ENCODE data around the gene SMOC1.

DNA sequence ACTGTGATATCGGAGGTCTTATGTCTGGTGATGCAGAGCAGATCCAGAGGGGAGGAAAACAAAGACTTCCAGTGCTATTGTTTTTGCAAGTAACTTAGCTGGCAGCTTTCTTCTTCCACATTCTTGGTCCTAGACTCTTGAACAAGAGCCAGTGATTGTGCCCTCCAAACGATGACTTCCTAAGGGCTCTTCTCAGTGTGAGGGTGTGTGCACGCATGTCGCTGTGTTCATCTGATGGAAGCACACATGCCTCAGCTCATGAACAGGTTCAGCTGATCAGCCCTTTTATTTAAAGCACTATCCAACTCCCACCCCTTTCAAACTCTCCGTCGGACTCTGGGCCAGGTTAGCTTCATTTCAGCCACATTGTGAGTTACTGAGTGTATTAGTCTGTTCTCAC, 59.5 kb downstream of the SMOC1 start:
- TF ChIP-seq CTCF (IDR thresholded peaks at IDR 0.05) = no peak
- TF ChIP-seq POLR2A (IDR thresholded peaks at IDR 0.05) = no peak

Data from body of pancreas (tissue), 4 donors.